ENCODE measurements around the gene CEP72. TPM values are rescaled to one million over a fixed set of nuclear protein-coding genes. Genes with fewer than 3 reads are reported as not detected.

CEP72 gene
- total and polyA plus RNA-seq, 10 of the 15 experiments (the other 5 are each of a cell fraction or from before 2014, with no cell fraction given): 0.35 to 13.5 (median 8.3) TPM

DNA sequence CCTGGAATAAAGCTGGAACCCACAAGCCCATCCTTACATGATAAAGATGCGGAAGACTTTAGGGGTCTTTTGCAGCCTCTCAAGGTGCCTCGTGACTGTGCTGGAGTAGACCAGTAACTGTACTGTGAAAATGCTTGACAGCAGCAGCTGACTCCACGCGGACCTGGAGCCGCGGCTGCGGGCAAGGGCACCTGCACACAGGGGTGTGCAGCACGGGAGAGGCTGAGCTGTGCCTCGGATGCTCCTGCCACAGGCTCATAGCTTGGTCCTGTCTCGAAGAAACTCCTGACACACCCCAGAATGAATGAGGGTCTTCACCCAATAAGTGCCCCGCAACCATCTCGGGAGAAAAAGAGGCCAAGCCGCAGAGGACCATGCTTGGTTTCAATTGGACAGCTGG, 40.3 kb upstream of the CEP72 start:
- Histone ChIP-seq H3K36me3 (ENCODE audit: control insufficient read depth in 2 of 2, insufficient read depth in 2 of 2, low read length in 1 of 2) (no peaks in the 10 kb centered on the region), H3K4me2 (ENCODE audit: control insufficient read depth, insufficient read depth) (no peak overlapping the region), H3K9me3 (replicated peaks; ENCODE audit: control insufficient read depth, insufficient read depth, low read length) (no peaks in the 10 kb centered on the region; the same call in 1 of the 3 replicates), H4K20me1 (ENCODE audit: control insufficient read depth, insufficient read depth) (no peaks in the 10 kb centered on the region), H3K27me3 (replicated peaks in 1 of 2; ENCODE audit: control insufficient read depth in 2 of 2, insufficient read depth in 2 of 2, low read length in 1 of 2) (no peaks in the 10 kb centered on the region; a peak in 1 of 4 replicates), H2AFZ (ENCODE audit: control insufficient read depth, low read depth, low read length) (no peak overlapping the region), H3K27ac (ENCODE audit: control insufficient read depth, insufficient read depth) (no peak overlapping the region), H3K4me1 (ENCODE audit: control insufficient read depth, insufficient read depth, low read length) (no peaks in the 10 kb centered on the region), H3K79me2 (ENCODE audit: control insufficient read depth, insufficient read depth, low read length) (no peaks in the 10 kb centered on the region), H3K9ac (ENCODE audit: control insufficient read depth, insufficient read depth, low read length) (no peak overlapping the region), H3K4me3 (no peak overlapping the region)
- ChIA-PET CTCF (interaction anchor here (1.0 kb wide), 1 partner anchor 42 kb away, joined by 5 read pairs; no protein-coding TSS in a partner anchor), RAD21 (ENCODE audit: unreplicated experiment) (no interaction called here), POLR2A (no interaction called here), SMC1A (ENCODE audit: uncharacterized antibody, unreplicated experiment) (no interaction called here)
- FAIRE-seq: no peak
- in situ Hi-C loops (cut with MboI) (no loop called here), intact Hi-C loops (cut with micrococcal nuclease; ENCODE audit: unreplicated experiment) (no loop called here)
- no peak for ATAC-seq
- no peak for DNase-seq (ENCODE audit: low read depth, low spot score)
- no peak for TF ChIP-seq ZBTB11 (CRISPR knock-in tag; IDR thresholded peaks at IDR 0.05)
- WGBS (ENCODE audit: insufficient coverage, insufficient replicate concordance, low lambda C conversion rate, missing lambda C conversion rate): 70% methylated on average over 13 of the region's 13 CpGs
- no TSS peak for BruUV-seq (replicated peaks)

DNA sequence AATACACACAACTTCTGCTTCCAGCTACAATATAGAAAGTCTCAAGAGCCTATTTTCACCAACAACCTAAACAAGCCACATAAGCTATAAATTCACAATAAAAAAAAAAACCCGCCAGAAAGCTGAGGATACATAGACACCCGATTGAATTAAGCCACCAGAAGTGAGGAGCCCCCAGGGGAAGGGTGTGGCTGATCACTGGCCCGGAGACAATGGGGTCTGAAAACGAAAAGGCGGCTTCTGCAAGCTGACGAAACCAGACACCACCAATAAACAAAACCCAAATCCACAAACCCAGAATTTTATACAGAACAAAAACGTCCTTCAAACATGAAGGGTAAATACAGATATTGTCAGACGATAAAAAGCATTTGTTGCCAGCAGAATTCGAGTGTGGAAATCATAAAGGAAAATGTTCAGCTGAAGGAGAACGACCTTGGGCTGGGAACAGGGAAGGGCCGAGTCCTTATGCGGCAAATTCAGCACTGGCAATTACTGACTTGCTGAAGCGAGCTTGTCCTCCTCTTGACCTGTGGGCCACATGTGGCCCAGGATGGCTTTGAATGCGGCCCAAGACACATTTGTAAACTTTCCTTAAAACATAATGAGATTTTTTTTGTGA, 39.6 kb upstream of the CEP72 start:
- H2AFZ ChIP-seq (ENCODE audit: control insufficient read depth, low read depth, low read length): no peak overlapping the region
- DNase-seq (ENCODE audit: low read depth, low spot score): no peak
- TF ChIP-seq ETV6 (conservative IDR thresholded peaks at IDR 0.05 in 1 of 2, IDR thresholded peaks at IDR 0.05 in 1 of 2; ENCODE audit: borderline replicate concordance in 1 of 2, low read depth in 1 of 2) (no peak), MXI1 (IDR thresholded peaks at IDR 0.05; ENCODE audit: low read depth, low read length) (no peak), TBL1XR1 (IDR thresholded peaks at IDR 0.05; ENCODE audit: low read depth, low read length) (no peak), PML (IDR thresholded peaks at IDR 0.05; ENCODE audit: low read length) (no peak), SP1 (IDR thresholded peaks at IDR 0.05; ENCODE audit: low read depth, low read length) (no peak), ASH2L (IDR thresholded peaks at IDR 0.05; ENCODE audit: borderline replicate concordance, low read depth) (no peak), ZNF24 (IDR thresholded peaks at IDR 0.05) (no peak)

More for the DNA sequence above, 39.6 kb upstream of the CEP72 start:
- no TSS peak for BruUV-seq (replicated peaks)
- CTCF ChIA-PET: interaction anchor here (1.0 kb wide), 1 partner anchor 43 kb away, joined by 5 read pairs; no protein-coding TSS in a partner anchor
- FAIRE-seq (no peak), ATAC-seq (no peak)
- Histone ChIP-seq H3K4me1 (ENCODE audit: control insufficient read depth, insufficient read depth, low read length) (no peaks in the 10 kb centered on the region), H3K4me3 (no peak overlapping the region), H4K20me1 (ENCODE audit: control insufficient read depth, insufficient read depth) (no peaks in the 10 kb centered on the region), H3K27me3 (replicated peaks in 1 of 2; ENCODE audit: control insufficient read depth in 2 of 2, insufficient read depth in 2 of 2, low read length in 1 of 2) (no peaks in the 10 kb centered on the region; a peak in 1 of 4 replicates), H3K79me2 (ENCODE audit: control insufficient read depth, insufficient read depth, low read length) (no peaks in the 10 kb centered on the region), H3K9ac (ENCODE audit: control insufficient read depth, insufficient read depth, low read length) (no peak overlapping the region), H3K4me2 (ENCODE audit: control insufficient read depth, insufficient read depth) (no peak overlapping the region), H3K9me3 (replicated peaks; ENCODE audit: control insufficient read depth, insufficient read depth, low read length) (no peaks in the 10 kb centered on the region; the same call in 1 of the 3 replicates), H3K27ac (ENCODE audit: control insufficient read depth, insufficient read depth) (no peak overlapping the region), H3K36me3 (ENCODE audit: control insufficient read depth in 2 of 2, insufficient read depth in 2 of 2, low read length in 1 of 2) (no peaks in the 10 kb centered on the region)
- POLR2A ChIA-PET: no interaction called here
- WGBS (ENCODE audit: insufficient coverage, insufficient replicate concordance, low lambda C conversion rate, missing lambda C conversion rate): 42% methylated on average over 14 of the region's 14 CpGs
- SMC1A ChIA-PET (ENCODE audit: uncharacterized antibody, unreplicated experiment): no interaction called here
- intact Hi-C loops (cut with micrococcal nuclease; ENCODE audit: unreplicated experiment) (no loop called here), in situ Hi-C loops (cut with MboI) (no loop called here)
- RAD21 ChIA-PET (ENCODE audit: unreplicated experiment): interaction anchor here (0.6 kb wide), 1 partner anchor 457 kb away, joined by 5 read pairs; no protein-coding TSS in a partner anchor

All from GM12878 (cell line).